Hepatocyte (in vitro differentiated cells): ENCODE results near the gene HSCB. TPM values are rescaled to one million over a fixed set of nuclear protein-coding genes. Genes with fewer than 3 reads are reported as not detected.
"Not testable (repeated sequence)": the region's sequence is repeated elsewhere in the genome, so short reads cannot be mapped to it uniquely, and the experiment has no call there.

ENCODE experiments used
- DNase-seq: peaks from one replicate; pipeline ENCODE4 v3.0.0-alpha.2; 2016; ENCODE audit warnings: low spot score
- H2AFZ ChIP-seq: fragments of 200-600 bp; sonication (generic); 2 replicates; pipeline ENCODE4 v1.6.0; 2016; ENCODE audit warnings: antibody characterized with exemption, mild to moderate bottlenecking
- H3K27ac ChIP-seq: fragments of 200-600 bp; sonication (generic); 2 replicates; pipeline ENCODE4 v1.5.1; 2016; ENCODE audit warnings: mild to moderate bottlenecking
- H3K27me3 ChIP-seq: fragments of 200-600 bp; sonication (generic); 2 replicates; pipeline ENCODE4 v1.6.1; 2016
- H3K36me3 ChIP-seq: fragments of 200-600 bp; sonication (generic); replicated peaks from 2 replicates; pipeline ENCODE4 v1.5.1; 2016; ENCODE audit warnings: low read depth; ENCODE audit not compliant: insufficient read depth
- H3K4me1 ChIP-seq: fragments of 200-600 bp; sonication (generic); 2 replicates; pipeline ENCODE4 v1.5.1; 2016; ENCODE audit warnings: mild to moderate bottlenecking, moderate library complexity; ENCODE audit not compliant: insufficient read depth
- H3K4me2 ChIP-seq: fragments of 200-600 bp; sonication (generic); 2 replicates; pipeline ENCODE4 v1.6.0; 2016
- H3K4me3 ChIP-seq: fragments of 200-600 bp; sonication (generic); 2 replicates; pipeline ENCODE4 v1.5.1; 2016; ENCODE audit warnings: mild to moderate bottlenecking
- H3K79me2 ChIP-seq: fragments of 200-600 bp; sonication (generic); 2 replicates; pipeline ENCODE4 v1.6.0; 2017; ENCODE audit warnings: mild to moderate bottlenecking
- H3K9me2 ChIP-seq: fragments of 200-600 bp; sonication (generic); replicated peaks from 2 replicates; pipeline ENCODE4 v1.6.0; 2017; ENCODE audit warnings: mild to moderate bottlenecking; ENCODE audit not compliant: insufficient read depth
- H3K9me3 ChIP-seq: fragments of 200-600 bp; sonication (generic); 2 replicates; pipeline ENCODE4 v1.5.1; 2016; ENCODE audit warnings: low read depth, mild to moderate bottlenecking
- H4K20me1 ChIP-seq: fragments of 200-600 bp; sonication (generic); 2 replicates; pipeline ENCODE4 v1.6.0; 2016; ENCODE audit warnings: mild to moderate bottlenecking; ENCODE audit not compliant: insufficient read depth, poor library complexity, severe bottlenecking
- CTCF ChIP-seq: fragments of 200-600 bp; sonication (generic); IDR thresholded peaks from 2 replicates; pipeline ENCODE4 v1.5.1; 2016; ENCODE audit warnings: antibody characterized with exemption, mild to moderate bottlenecking; ENCODE audit not compliant: poor library complexity
- EZH2 ChIP-seq: fragments of 200-600 bp; sonication (generic); IDR thresholded peaks from 2 replicates; pipeline ENCODE4 v1.6.1; 2016; ENCODE audit warnings: antibody characterized with exemption, mild to moderate bottlenecking, borderline replicate concordance
- EZH2phosphoT487 ChIP-seq: fragments of 200-600 bp; sonication (generic); IDR thresholded peaks from one replicate; pipeline ENCODE4 v1.6.1; 2018; ENCODE audit warnings: antibody characterized with exemption, mild to moderate bottlenecking, low read depth, moderate library complexity; ENCODE audit not compliant: unreplicated experiment, severe bottlenecking
- WGBS: methylation state at CpG from one replicate; pipeline ENCODE4 v1.1.6; 2016; ENCODE audit warnings: low lambda C conversion rate; ENCODE audit errors: missing lambda C conversion rate; 5-methylcytosine and 5-hydroxymethylcytosine counted together
- polyA plus RNA-seq: library from polyadenylated mRNA; unstranded; fragments of >200 nt; fragmentation: Nextera tagmentation; extraction: Ambion mirVana; gene quantifications from 2 replicates; pipeline ENCODE4 v1.2.1, GENCODE V29; 2016
- total RNA-seq: library from RNA; depleted of rRNA; stranded (reverse); fragments of >200 nt; gene quantifications from 2 replicates; pipeline ENCODE4 v1.2.3, GENCODE V29; 2014

HSCB gene
- total and polyA plus RNA-seq, 2 experiments from 2014 or later: 22.6 to 30.8 TPM

- no peaks in the 10 kb centered on the region for H3K4me1 ChIP-seq
- 48% methylated on average over 3 of the region's 3 CpGs for WGBS
- no peaks in the 10 kb centered on the region for H4K20me1 ChIP-seq
- H3K4me2 ChIP-seq: peak overlapping the region; percentile 5
- H3K27me3 ChIP-seq: no peaks in the 10 kb centered on the region
- H3K36me3 ChIP-seq: no peaks in the 10 kb centered on the region
- H2AFZ ChIP-seq: no peak overlapping the region
- no peaks in the 10 kb centered on the region for H3K9me3 ChIP-seq
- no peaks in the 10 kb centered on the region for H3K79me2 ChIP-seq
- TF ChIP-seq CTCF (no peak), EZH2 (no peak), EZH2phosphoT487 (no peak)
- peak overlapping the region; percentile 13 for H3K27ac ChIP-seq
- DNase-seq: no peak
- no peak overlapping the region for H3K4me3 ChIP-seq
- H3K9me2 ChIP-seq: no peaks in the 10 kb centered on the region
These were observed 18.2 kb downstream of the HSCB start for GRCh38 chr22:28759861-28760560.

GRCh38 chr22:28761449-28761755, 19.6 kb downstream of the HSCB start:
- Histone ChIP-seq H3K4me1 (no peaks in the 10 kb centered on the region), H3K27me3 (no peaks in the 10 kb centered on the region), H3K27ac (no peak overlapping the region), H3K36me3 (no peaks in the 10 kb centered on the region), H2AFZ (no peak overlapping the region), H3K9me3 (no peaks in the 10 kb centered on the region), H3K4me2 (no peak overlapping the region), H3K79me2 (no peaks in the 10 kb centered on the region), H4K20me1 (no peaks in the 10 kb centered on the region), H3K4me3 (no peak overlapping the region), H3K9me2 (no peaks in the 10 kb centered on the region)
- no peak for DNase-seq
- TF ChIP-seq CTCF (no peak), EZH2phosphoT487 (no peak), EZH2 (no peak)
- 95% methylated on average over 10 of the region's 10 CpGs for WGBS

GRCh38 chr22:28762000-28762399, 20.2 kb downstream of the HSCB start:
- not testable (repeated sequence) for H3K4me2 ChIP-seq, H2AFZ ChIP-seq, H3K79me2 ChIP-seq, H4K20me1 ChIP-seq, H3K27me3 ChIP-seq, H3K9me3 ChIP-seq, H3K4me1 ChIP-seq, H3K27ac ChIP-seq, DNase-seq, H3K36me3 ChIP-seq, H3K4me3 ChIP-seq, H3K9me2 ChIP-seq
- WGBS: 91% methylated on average over 4 of the region's 4 CpGs

- no peak overlapping the region for H2AFZ ChIP-seq
- no peaks in the 10 kb centered on the region for H3K36me3 ChIP-seq
- H3K4me3 ChIP-seq: no peak overlapping the region
- WGBS: 93% methylated on average over 3 of the region's 3 CpGs
- no peak for DNase-seq
- H3K9me2 ChIP-seq: no peaks in the 10 kb centered on the region
- H3K9me3 ChIP-seq: no peaks in the 10 kb centered on the region
- no peaks in the 10 kb centered on the region for H3K79me2 ChIP-seq
- no peaks in the 10 kb centered on the region for H4K20me1 ChIP-seq
- no peak for TF ChIP-seq EZH2phosphoT487
- TF ChIP-seq CTCF: no peak
- TF ChIP-seq EZH2: no peak
- no peak overlapping the region for H3K27ac ChIP-seq
- H3K27me3 ChIP-seq: no peaks in the 10 kb centered on the region
- H3K4me1 ChIP-seq: no peaks in the 10 kb centered on the region
- no peak overlapping the region for H3K4me2 ChIP-seq
These were observed 24.8 kb downstream of the HSCB start for GRCh38 chr22:28766628-28767027.
